Adrenal gland (tissue), 5 donors: ENCODE measurements around the gene DUSP22.

ENCODE experiments used
- POLR2A ChIP-seq, 2 donors: fragments of 450-650 bp; IDR thresholded peaks; one replicate each; pipeline ENCODE4 v1.6.1; 2017; ENCODE audit warnings: antibody characterized with exemption in 2 of 2, mild to moderate bottlenecking in 2 of 2, moderate library complexity in 1 of 2
- TF ChIP-seq, protein P1 (sequence below), 6 experiments: fragments of 450-650 bp in 4 of 6; fragments of 200-600 bp in 2 of 6; sonication (generic) in 1 of 6; IDR thresholded peaks; 1 replicate in 5 of 6; 2 replicates in 1 of 6; pipeline versions ENCODE4 v1.5.1 to v1.8.0; 2016 to 2021; ENCODE audit warnings: antibody characterized with exemption in 6 of 6, mild to moderate bottlenecking in 2 of 6, moderate library complexity in 1 of 6
- donor health status: DM: no; HTN: no; CAD: no.

DNA sequence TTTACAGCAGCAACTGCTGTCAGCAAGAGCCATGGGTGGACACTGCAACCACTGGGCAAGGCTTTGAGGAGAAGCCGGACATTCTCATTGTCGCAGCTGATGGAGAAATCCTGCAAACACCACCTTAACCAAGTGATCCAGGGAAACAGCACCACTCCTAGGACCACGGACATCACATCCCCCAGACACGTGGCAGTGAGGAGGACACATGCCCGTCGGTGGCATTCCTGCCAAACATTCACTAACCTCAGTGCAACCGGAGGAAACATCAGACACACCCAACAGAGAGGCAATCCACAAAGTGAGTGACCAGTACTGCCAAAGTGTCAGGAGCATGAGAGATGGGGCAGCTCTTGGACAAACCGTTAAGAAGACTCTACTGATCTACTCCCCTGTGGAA lies 82.7 kb downstream of the DUSP22 start:
- TF ChIP-seq, protein P1, sequence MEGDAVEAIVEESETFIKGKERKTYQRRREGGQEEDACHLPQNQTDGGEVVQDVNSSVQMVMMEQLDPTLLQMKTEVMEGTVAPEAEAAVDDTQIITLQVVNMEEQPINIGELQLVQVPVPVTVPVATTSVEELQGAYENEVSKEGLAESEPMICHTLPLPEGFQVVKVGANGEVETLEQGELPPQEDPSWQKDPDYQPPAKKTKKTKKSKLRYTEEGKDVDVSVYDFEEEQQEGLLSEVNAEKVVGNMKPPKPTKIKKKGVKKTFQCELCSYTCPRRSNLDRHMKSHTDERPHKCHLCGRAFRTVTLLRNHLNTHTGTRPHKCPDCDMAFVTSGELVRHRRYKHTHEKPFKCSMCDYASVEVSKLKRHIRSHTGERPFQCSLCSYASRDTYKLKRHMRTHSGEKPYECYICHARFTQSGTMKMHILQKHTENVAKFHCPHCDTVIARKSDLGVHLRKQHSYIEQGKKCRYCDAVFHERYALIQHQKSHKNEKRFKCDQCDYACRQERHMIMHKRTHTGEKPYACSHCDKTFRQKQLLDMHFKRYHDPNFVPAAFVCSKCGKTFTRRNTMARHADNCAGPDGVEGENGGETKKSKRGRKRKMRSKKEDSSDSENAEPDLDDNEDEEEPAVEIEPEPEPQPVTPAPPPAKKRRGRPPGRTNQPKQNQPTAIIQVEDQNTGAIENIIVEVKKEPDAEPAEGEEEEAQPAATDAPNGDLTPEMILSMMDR (IDR thresholded peaks at IDR 0.05) = no peak
- no peak for TF ChIP-seq POLR2A (IDR thresholded peaks at IDR 0.05)
